Hypothalamus (tissue), 51 donors: ENCODE results near the gene USP10.

Source experiments
- DNase-seq, 51 donors: peaks; one replicate each; lab custom pipeline; 2025; lab: John Stamatoyannopoulos, UW

USP10 gene

GRCh38 chr16:84790301-84790700, 90.5 kb downstream of the USP10 start:
- no peak for DNase-seq

DNA sequence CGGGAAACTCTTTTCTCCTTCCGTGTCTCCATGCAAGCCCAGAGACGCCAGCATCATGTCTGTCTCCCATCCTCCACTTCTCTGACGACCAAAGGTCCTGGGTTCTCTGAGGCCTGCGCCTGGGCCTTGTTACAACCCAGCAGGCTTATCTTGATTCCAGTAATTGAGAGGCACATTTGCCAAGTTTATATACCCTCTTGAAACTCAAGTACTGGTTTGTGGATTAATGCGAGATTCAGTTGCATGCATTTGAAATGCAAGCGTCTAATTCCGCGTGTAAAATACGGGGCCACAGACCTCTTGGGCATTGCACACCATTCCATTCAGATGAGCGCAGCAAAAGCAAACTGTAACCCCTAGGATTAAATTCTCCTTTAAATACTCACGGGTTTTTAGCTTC, 91.3 kb downstream of the USP10 start:
- DNase-seq = no peak

DNA sequence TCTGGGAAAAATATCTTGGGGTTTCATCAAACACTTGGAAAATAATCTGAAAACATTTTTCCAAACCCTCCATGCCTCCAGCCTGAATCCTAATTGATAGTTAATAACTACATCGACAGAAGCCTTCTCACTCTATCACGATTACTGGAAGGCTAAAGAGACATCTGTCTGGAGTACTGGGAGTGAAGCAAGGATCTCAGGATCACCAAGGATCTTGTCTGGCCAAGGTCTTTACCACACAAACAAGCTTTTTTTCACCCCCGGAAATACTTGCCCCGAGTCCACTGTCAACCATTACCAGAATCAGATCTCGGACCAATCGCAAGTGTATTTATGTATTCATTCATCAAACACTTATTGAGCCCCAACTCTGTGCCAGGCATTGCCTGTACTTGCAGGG, 91.7 kb downstream of the USP10 start:
- DNase-seq = no peak

- no peak for DNase-seq
These were observed 94.4 kb downstream of the USP10 start for GRCh38 chr16:84794186-84794585.

DNA sequence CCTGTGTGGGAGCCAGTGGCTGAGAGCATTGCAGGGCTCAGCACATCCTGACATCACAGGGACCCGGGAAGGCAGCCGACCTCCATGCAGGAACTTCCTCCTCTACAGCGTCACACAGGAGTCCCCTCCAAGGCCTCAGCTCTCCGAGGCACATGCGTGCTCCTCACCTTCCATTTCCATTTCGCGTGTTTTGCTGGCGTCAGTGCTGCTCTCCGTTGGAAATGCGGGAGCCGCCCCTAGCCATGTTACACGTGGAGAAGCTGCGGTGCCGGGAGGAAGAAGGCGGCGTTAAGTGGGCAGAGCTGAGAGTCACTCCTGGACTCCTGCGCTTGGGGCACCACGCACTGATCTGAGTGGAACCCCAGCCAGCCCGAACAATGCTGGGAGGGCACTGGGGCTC, 94.8 kb downstream of the USP10 start:
- DNase-seq = no peak

GRCh38 chr16:84795329-84796053, 95.7 kb downstream of the USP10 start:
- no peak for DNase-seq

GRCh38 chr16:84800158-84800978, 100.6 kb downstream of the USP10 start:
- DNase-seq = no peak

DNA sequence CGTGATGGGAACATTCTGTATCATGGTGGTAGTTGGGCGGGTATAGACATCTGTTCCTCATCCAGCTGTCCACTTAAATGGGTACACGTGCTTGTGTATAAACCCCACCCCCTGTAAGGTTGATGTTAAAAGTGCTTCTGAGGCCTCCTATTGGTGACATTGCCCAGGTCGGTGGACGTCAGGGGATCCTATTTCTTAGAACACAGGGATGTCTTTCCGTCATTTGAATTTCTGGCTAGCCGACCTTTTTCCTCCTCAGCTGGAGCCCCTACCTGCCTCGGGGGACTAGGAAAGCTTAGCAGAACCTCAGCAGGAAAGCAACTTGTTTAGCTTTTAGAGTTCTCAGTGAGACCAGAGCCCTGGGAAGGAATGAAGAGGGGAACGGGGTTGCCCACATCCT, 103.3 kb downstream of the USP10 start:
- DNase-seq = no peak

GRCh38 chr16:84804326-84804725, 104.5 kb downstream of the USP10 start:
- no peak for DNase-seq

DNA sequence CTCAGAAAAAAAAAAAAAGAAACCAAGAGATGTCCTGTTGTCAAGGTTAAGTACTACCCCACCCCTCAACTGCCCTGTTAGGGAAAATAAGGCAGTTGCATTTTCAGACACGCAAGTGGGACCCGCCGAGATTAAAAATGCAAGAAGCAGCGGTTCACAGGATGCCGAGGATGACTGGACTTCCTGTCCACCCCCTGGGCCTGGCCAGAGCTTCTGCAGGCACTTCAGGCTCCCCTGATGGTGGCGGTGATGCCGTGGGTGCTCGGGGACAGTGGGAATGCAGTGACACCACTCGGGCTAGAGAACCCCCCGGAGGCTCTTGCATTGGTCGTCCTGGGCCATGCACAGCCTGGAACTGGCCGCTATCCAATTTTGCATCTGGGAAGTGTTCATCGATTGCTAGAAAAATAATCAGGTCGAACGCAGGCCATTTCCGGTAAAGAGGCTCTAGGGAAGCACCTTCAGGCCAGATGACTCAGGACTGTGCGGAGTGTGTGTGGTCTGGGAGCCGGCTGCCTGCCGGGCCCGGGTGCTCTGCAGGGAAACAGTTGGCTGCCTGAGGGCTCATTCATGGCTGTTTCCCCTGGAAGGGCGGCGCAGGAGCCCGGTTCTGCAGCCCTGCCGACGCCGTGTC, 106.6 kb downstream of the USP10 start:
- peak in 5 of 51 donors; percentile 6 to 27 (median 21) for DNase-seq

DNA sequence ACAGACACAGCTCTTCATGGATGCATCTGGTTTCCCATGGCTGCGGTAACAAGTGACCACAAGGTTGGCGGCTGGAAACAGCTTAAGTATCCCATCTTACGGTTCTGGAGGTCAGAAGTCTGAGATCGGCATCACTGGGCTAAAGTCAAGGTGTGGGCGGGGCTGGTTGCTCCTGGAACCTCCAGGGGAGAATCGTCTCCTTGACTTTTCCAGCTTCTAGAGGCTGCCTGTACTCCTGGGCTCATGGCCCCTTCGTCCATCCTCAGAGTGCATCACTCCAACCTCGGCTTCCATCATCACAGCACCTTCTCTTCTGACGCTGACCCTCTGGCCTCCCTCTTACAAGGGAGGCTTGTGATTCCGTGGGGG, 107.1 kb downstream of the USP10 start:
- DNase-seq = no peak

- no peak for DNase-seq
These were observed 108.0 kb downstream of the USP10 start for GRCh38 chr16:84807776-84808175.

GRCh38 chr16:84808826-84809225, 109.0 kb downstream of the USP10 start:
- no peak for DNase-seq

GRCh38 chr16:84810518-84811273, 110.9 kb downstream of the USP10 start:
- DNase-seq = peak in 1 of 51 donors; percentile 12

DNA sequence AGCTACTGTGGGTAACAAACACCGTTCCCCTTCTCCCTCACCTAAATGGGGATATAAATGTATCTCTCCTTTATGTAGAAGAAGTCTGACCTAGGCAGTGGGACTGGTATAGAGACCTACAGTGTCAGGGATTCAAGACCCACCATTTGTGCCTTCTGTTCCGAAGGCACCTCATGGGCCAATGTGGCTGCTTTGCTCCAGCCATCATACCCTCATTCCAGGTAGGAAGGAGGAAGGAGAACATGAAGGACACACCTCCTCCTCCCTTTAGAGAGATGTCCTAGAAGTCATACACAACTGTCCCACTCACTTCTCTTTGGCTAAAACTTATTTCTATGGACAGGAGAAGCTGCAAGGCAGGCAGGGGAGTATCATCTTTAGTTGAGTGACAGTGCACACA, 111.7 kb downstream of the USP10 start:
- no peak for DNase-seq

DNA sequence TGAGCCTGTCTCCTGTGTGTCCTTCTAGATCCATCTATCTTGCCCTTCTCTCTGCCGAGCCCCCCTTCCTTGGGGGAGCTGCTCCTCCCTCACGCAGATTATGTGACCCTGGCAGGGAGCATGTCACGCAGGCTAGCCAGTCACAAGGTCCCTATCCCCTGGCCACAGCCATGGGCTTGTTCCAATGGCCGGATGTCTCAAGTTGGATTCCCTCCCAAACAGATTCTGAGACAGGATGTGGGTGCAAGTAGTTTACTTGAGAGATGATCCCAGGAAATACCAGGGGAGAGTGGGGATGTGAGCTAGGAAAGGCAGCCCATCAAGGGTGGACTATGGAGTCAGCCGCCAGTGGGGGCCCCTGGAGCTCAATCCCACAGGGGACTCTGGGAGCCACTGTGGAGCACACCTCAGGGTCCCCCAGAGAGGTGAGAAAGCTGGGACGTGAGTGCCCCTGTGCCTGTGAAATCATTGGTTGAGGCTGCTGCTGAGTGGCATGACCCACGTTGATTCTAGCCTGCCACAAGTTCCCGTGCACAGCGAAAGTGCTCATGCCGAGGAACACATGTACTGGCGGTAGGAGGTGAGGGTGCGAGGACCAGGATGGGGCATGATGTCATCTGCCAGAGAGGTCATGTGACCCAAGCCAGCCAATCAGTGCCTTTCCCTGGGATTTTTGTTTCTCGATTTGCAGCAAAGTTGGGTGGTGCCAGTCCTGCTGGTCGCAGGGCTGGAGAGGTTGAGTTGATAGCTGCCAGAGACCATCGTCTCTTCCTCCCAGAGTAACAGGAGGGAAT, 113.5 kb downstream of the USP10 start:
- DNase-seq = no peak

- no peak for DNase-seq
These were observed 115.7 kb downstream of the USP10 start for GRCh38 chr16:84815462-84815861.

DNA sequence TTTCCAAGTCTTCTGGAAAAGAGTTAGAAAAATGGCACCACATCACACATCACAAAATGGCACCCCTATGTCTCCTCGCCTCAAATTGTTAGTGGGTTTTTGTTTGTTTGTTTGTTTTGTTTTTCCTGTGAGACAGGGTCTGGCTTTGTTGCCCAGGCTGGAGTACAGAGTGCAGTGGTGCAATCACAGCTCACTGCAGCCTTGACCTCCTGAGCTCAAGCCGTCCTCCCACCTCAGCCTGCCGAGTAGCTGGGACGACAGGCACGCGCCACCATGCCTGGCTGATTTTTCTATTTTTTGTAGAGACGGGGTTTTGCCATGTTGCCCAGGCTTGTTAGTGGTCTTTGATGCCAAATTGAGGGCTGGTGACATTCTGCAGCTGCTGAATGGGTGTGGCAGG, 116.2 kb downstream of the USP10 start:
- no peak for DNase-seq

- DNase-seq = no peak
These were observed 116.7 kb downstream of the USP10 start for GRCh38 chr16:84816485-84816884.

- DNase-seq = no peak
These were observed 117.4 kb downstream of the USP10 start for GRCh38 chr16:84817206-84817605.
